A673 (cell line): Measurements from ENCODE around the gene PXDN. TPM values are rescaled to one million over a fixed set of nuclear protein-coding genes. Genes with fewer than 3 reads are reported as not detected.

Experiments used
- BruUV-seq: library from RNA; stranded (reverse); fragments of 400-500 nt; replicated peaks from 2 replicates; lab custom pipeline; 2021; lab: Mats Ljungman, UMichigan
- CTCF ChIA-PET: fragments of 300-600 bp; sonication (Branson Sonifier 250); formaldehyde crosslinking; loops from one replicate; lab custom pipeline; 2022; ENCODE audit warnings: antibody characterized with exemption; lab: Charles Lee
- POLR2A ChIA-PET: fragments of 300-600 bp; sonication (Branson Sonifier 250); formaldehyde crosslinking; loops from one replicate; lab custom pipeline; 2022; ENCODE audit warnings: antibody characterized with exemption; ENCODE audit not compliant: low non-redundant PET; lab: Charles Lee
- DNase-seq: peaks from one replicate; pipeline ENCODE4 v3.0.0-alpha.2; 2015; ENCODE audit warnings: low spot score
- H3K27ac ChIP-seq: fragments of 200-600 bp; sonication (generic); 2 replicates; pipeline ENCODE4 v1.5.1; 2016; ENCODE audit warnings: mixed run types, low read depth, mild to moderate bottlenecking, mixed read lengths, antibody characterized with exemption, low read length; ENCODE audit not compliant: poor library complexity, severe bottlenecking
- H3K27me3 ChIP-seq: fragments of 200-600 bp; sonication (generic); replicated peaks from 2 replicates; pipeline ENCODE4 v1.6.1; 2017; ENCODE audit warnings: mixed run types, low read depth, mild to moderate bottlenecking, mixed read lengths, antibody characterized with exemption, low read length; ENCODE audit not compliant: insufficient read depth, poor library complexity
- H3K36me3 ChIP-seq: fragments of 200-600 bp; sonication (generic); 2 replicates; pipeline ENCODE4 v1.6.1; 2016; ENCODE audit warnings: mixed run types, mild to moderate bottlenecking, mixed read lengths, antibody characterized with exemption, low read length; ENCODE audit not compliant: insufficient read depth, poor library complexity, severe bottlenecking
- H3K4me1 ChIP-seq: fragments of 200-600 bp; sonication (generic); 2 replicates; pipeline ENCODE4 v1.6.1; 2017; ENCODE audit warnings: mixed run types, mild to moderate bottlenecking, mixed read lengths, antibody characterized with exemption, low read length; ENCODE audit not compliant: insufficient read depth, poor library complexity, severe bottlenecking
- H3K4me3 ChIP-seq: fragments of 200-600 bp; sonication (generic); 2 replicates; pipeline ENCODE4 v1.5.1; 2016; ENCODE audit warnings: low read depth, mixed run types, mild to moderate bottlenecking, mixed read lengths, low read length; ENCODE audit not compliant: poor library complexity, severe bottlenecking
- H3K9me3 ChIP-seq: fragments of 200-600 bp; sonication (generic); 2 replicates; pipeline ENCODE4 v1.6.1; 2016; ENCODE audit warnings: mixed run types, low read depth, mild to moderate bottlenecking, mixed read lengths, antibody characterized with exemption, low read length; ENCODE audit not compliant: poor library complexity, severe bottlenecking
- EZH2 ChIP-seq: fragments of 200-600 bp; sonication (generic); IDR thresholded peaks from 2 replicates; pipeline ENCODE4 v1.6.1; 2017; ENCODE audit warnings: borderline replicate concordance, low read depth, mild to moderate bottlenecking, mixed read lengths, antibody characterized with exemption, low read length; ENCODE audit not compliant: poor library complexity, severe bottlenecking
- intact Hi-C: fragments of 100-400 bp; cut with micrococcal nuclease; formaldehyde crosslinking; loops from one replicate; pipeline ENCODE4 v1.10.0; 2022; ENCODE audit not compliant: unreplicated experiment
- total RNA-seq: library from RNA; stranded (reverse); gene quantifications from 2 replicates; pipeline ENCODE4 v1.2.3, GENCODE V29; 2021
- TF ChIP-seq, protein P1 (sequence below): fragments of 300-800, 200-600 bp; sonication (generic); conservative IDR thresholded peaks from 2 replicates; pipeline ENCODE4 v1.5.1; 2017; ENCODE audit warnings: low read depth, mild to moderate bottlenecking, antibody characterized with exemption, low read length, moderate library complexity, mixed read lengths

PXDN gene
- total RNA-seq, 1 experiment from 2014 or later, result 162 TPM

DNA sequence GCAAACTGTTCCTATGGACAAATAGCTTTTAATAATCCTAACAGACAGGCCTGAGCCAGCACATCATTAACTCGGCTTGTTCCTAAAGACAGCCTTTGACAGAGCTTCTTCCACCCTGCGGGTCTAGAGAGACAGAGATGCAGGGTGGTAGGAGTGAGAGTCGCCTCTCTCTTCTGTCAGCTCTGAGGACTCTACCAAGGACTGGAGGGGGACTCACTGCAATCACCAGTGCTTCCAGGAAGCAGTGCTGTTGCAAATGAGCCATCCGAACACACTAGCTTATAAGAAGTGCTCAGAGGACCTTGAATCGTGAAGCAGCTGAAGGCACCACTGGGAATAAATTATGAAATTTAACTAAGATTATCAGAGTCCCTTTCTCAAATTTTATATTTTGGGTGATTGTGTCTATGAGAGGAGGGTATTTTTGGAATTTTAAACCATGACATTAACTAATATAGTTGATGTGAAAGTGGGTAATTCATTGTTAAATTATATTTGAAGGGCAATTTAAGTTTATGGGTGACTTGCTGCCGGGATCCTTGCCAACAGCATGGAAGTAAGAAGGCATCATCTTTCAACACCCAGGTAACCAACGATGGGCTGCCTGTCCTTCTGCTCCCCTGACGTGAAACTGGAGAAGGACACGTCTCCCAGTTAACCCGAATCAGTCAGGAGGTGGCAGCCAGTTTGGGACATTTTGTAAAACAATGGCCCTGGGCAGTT is 43.6 kb upstream of the PXDN start:
- Histone ChIP-seq H3K27ac (no peak overlapping the region), H3K4me1 (peaks cover 17% of the 10 kb centered on the region), H3K36me3 (no peaks in the 10 kb centered on the region), H3K27me3 (no peaks in the 10 kb centered on the region), H3K4me3 (no peak overlapping the region), H3K9me3 (no peaks in the 10 kb centered on the region)
- intact Hi-C loops, result no loop called here
- DNase-seq, result no peak
- ChIA-PET CTCF (no interaction called here), POLR2A (no interaction called here)
- TF ChIP-seq, protein P1, sequence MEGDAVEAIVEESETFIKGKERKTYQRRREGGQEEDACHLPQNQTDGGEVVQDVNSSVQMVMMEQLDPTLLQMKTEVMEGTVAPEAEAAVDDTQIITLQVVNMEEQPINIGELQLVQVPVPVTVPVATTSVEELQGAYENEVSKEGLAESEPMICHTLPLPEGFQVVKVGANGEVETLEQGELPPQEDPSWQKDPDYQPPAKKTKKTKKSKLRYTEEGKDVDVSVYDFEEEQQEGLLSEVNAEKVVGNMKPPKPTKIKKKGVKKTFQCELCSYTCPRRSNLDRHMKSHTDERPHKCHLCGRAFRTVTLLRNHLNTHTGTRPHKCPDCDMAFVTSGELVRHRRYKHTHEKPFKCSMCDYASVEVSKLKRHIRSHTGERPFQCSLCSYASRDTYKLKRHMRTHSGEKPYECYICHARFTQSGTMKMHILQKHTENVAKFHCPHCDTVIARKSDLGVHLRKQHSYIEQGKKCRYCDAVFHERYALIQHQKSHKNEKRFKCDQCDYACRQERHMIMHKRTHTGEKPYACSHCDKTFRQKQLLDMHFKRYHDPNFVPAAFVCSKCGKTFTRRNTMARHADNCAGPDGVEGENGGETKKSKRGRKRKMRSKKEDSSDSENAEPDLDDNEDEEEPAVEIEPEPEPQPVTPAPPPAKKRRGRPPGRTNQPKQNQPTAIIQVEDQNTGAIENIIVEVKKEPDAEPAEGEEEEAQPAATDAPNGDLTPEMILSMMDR, result no peak
- no peak for TF ChIP-seq EZH2
- BruUV-seq, result no TSS peak

DNA sequence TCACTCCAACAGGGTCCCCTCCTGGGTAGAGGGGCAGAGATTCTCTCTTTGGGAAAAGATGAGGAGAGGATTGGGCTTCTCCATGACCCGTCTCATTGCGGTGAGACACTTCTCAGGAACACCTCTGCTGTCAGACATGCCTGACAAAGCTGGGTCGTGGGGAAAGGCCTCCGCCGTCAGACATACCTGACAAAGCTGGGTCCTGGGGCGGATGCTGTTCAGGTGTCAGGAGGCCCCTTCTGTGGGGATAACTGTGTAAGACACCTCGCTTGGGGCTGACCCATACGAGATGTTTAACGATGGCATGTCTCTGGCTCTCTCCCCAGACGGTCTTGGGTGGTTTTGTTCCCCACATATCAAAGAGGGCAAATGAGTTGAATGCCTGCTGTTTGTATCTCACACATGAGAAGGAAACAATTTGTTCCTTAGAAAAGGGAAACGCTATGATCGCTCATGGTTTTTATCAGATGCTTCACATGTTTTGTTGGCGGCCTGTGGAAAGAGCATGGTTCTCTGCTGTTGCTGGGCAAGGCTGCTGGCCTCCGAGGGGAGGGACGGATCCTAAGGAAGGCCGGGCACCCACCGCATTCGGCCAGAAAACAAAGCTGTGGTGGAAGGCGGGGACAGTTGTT is 40.8 kb upstream of the PXDN start:
- intact Hi-C loops, result no loop called here
- H3K27me3 ChIP-seq, result no peaks in the 10 kb centered on the region
- TF ChIP-seq EZH2, result no peak
- TF ChIP-seq, protein P1, result no peak
- H3K4me3 ChIP-seq, result no peak overlapping the region
- H3K9me3 ChIP-seq, result no peaks in the 10 kb centered on the region
- BruUV-seq, result no TSS peak
- no peak overlapping the region for H3K27ac ChIP-seq
- ChIA-PET POLR2A (no interaction called here), CTCF (no interaction called here)
- H3K4me1 ChIP-seq, result peaks cover 5% of the 10 kb centered on the region
- DNase-seq, result no peak
- H3K36me3 ChIP-seq, result no peaks in the 10 kb centered on the region

DNA sequence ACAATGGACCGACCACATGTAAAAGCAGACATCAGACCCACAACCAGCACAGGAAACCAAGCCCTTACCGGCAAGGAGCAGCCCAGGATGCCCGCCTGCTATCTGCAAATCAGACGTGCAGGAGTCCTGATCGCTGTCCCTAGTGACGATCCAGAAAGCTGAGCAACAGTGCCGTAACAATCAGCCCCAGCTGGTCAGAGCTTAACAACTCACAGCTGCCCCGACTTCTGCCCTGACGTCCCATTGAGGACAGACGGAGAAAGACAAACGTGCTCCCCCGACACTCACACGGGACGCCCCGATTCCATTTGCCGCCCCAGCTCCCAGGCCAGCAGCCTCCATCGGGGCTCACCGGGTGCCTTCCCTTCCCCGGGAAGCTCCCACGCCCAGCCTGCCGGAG is 39.8 kb upstream of the PXDN start:
- intact Hi-C loops, result no loop called here
- CTCF ChIA-PET, result no interaction called here
- POLR2A ChIA-PET, result no interaction called here
- no TSS peak for BruUV-seq
- no peak for DNase-seq
- no peaks in the 10 kb centered on the region for H3K36me3 ChIP-seq
- no peaks in the 10 kb centered on the region for H3K27me3 ChIP-seq
- H3K4me3 ChIP-seq, result no peak overlapping the region
- peaks cover 5% of the 10 kb centered on the region for H3K4me1 ChIP-seq
- no peak for TF ChIP-seq EZH2
- TF ChIP-seq, protein P1, result no peak
- H3K27ac ChIP-seq, result no peak overlapping the region
- no peaks in the 10 kb centered on the region for H3K9me3 ChIP-seq
